Left lung (tissue), 10 donors: ENCODE results near the gene HDX. TPM values are rescaled to one million over a fixed set of nuclear protein-coding genes. Genes with fewer than 3 reads are reported as not detected.

Experiments used
- ATAC-seq: fragments of 200-7000 bp; cut with Tn5 transposase; one replicate; pipeline ENCODE4 v1.9.1; 2020; ENCODE audit warnings: moderate library complexity
- DNase-seq, 4 donors: peaks; one replicate each; pipeline ENCODE4 v3.0.0-alpha.2; 2013 to 2020
- H3K27ac ChIP-seq, 2 donors: fragments of 200-600 bp; sonication (generic) in 1 of 2; one replicate each; pipeline versions ENCODE4 v1.5.0 to v1.8.0; 2020 to 2021
- H3K27me3 ChIP-seq, 2 donors: fragments of 200-600 bp; sonication (generic) in 1 of 2; one replicate each; pipeline versions ENCODE4 v1.5.0 to v1.8.0; 2020 to 2021
- H3K36me3 ChIP-seq, 2 donors: fragments of 200-600 bp; sonication (generic) in 1 of 2; one replicate each; pipeline versions ENCODE4 v1.5.0 to v1.8.0; 2020 to 2021
- H3K4me1 ChIP-seq, 2 donors: fragments of 200-600 bp; one replicate each; pipeline ENCODE4 v1.8.0; 2021
- H3K4me3 ChIP-seq, 2 donors: fragments of 200-600 bp; sonication (generic) in 1 of 2; one replicate each; pipeline versions ENCODE4 v1.5.0 to v1.8.0; 2020 to 2021; ENCODE audit warnings: mild to moderate bottlenecking in 1 of 2
- H3K9me3 ChIP-seq, 2 donors: fragments of 200-600 bp; sonication (generic) in 1 of 2; one replicate each; pipeline versions ENCODE4 v1.5.0 to v1.8.0; 2020 to 2021
- CTCF ChIP-seq, 2 donors: fragments of 200-600 bp; sonication (generic) in 1 of 2; IDR thresholded peaks; one replicate each; pipeline versions ENCODE4 v1.5.0 to v1.8.0; 2021; ENCODE audit warnings: antibody characterized with exemption in 2 of 2
- intact Hi-C, 2 donors: fragments of 100-400 bp; cut with DNase I; formaldehyde crosslinking; loops; one replicate each; pipeline versions ENCODE4 v1.11.2 to v1.14.2; 2022
- polyA plus RNA-seq, 6 donors: library from polyadenylated mRNA; unstranded; fragments of 120-200 nt; gene quantifications; one replicate each; pipeline ENCODE4 v1.2.1, GENCODE V29; 2013; ENCODE audit not compliant: insufficient read length in 6 of 6
- total RNA-seq, 2 donors: library from RNA; stranded (reverse); fragmentation: NEBNext Ultra II Directional; extraction: Animal tissue kit (Norgen Biotek cat#: 25700); gene quantifications; one replicate each; pipeline ENCODE4 v1.2.1, GENCODE V29; 2021
- donor health status: DM: no; HTN: yes; CAD: no.
- donor health status: DM: no; HTN: no; CAD: no.

Gene HDX
- total and polyA plus RNA-seq, 8 donors, result 4.4 to 7.7 (median 6.6) TPM

DNA sequence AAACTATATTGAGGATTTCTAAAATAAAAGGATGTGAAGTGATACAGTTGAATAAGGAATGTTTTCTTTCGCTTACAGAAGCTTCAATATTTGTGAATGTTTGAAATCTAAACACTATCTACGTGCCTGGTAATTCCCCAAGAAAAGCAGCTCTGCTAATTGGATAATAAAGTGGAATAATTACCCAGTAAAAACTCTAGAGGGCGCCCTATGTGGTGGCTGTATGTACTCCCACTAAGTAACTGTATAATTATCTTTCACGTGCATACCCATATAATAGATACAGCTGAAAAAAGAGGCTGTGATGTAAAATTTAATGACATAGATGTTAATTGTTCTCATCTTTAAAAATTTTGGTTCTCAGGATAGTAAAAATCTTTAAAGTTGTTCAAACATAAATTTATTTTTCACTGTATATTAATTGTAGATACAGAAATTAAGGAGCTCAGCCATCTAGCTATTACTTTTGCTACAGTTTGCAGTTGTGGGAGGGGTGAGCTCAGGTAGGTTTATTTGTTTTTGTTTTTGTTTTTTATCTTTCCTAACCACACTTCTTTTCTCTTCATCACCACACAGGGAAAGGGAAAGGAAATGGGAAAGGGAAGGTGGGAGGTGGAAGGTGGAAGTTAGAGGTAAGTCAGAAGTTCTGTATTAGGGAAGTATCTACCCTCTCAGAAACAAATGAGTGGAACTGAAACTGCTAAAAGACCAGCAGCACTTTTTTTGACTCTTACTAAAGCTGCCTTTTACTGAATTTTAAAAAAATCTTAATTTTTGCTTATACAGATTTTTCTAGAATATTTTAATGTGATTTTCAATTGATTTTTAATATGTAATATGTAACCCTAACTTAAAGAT is 162.5 kb downstream of the HDX start:
- H3K27me3 ChIP-seq, result no peaks in the 10 kb centered on the region
- H3K4me1 ChIP-seq, result no peaks in the 10 kb centered on the region
- intact Hi-C loops, result no loop called here
- ATAC-seq (peak; percentile 71), DNase-seq (no peak)
- TF ChIP-seq CTCF (IDR thresholded peaks at IDR 0.05), result peak in 1 of 2 donors; percentile 53
- H3K9me3 ChIP-seq, result no peaks in the 10 kb centered on the region
- H3K36me3 ChIP-seq, result no peaks in the 10 kb centered on the region
- H3K4me3 ChIP-seq, result no peak overlapping the region
- no peak overlapping the region for H3K27ac ChIP-seq

DNA sequence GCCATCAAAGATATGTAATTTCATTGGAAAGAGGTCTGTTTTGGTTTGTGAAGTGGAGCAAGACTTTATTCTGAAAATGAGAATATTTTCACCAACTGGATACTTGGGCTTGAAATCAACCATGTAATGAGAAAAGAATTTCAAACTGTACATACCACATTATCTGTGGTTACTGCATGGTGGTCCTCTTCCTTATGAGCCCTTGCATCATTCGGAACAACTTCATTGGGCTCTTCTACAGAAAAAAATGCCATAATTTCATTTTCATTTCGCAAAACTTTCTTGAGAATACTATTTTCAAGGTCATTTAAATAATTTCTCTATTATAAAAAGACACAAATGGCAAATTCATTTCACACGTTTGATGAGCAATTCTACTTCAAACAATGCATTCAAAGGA is 165.6 kb downstream of the HDX start:
- H3K4me3 ChIP-seq, result no peak overlapping the region
- H3K36me3 ChIP-seq, result no peaks in the 10 kb centered on the region
- ATAC-seq (no peak), DNase-seq (no peak)
- H3K9me3 ChIP-seq, result no peaks in the 10 kb centered on the region
- no peak overlapping the region for H3K27ac ChIP-seq
- intact Hi-C loops, result no loop called here
- no peaks in the 10 kb centered on the region for H3K4me1 ChIP-seq
- no peak for TF ChIP-seq CTCF (IDR thresholded peaks at IDR 0.05)
- H3K27me3 ChIP-seq, result no peaks in the 10 kb centered on the region

DNA sequence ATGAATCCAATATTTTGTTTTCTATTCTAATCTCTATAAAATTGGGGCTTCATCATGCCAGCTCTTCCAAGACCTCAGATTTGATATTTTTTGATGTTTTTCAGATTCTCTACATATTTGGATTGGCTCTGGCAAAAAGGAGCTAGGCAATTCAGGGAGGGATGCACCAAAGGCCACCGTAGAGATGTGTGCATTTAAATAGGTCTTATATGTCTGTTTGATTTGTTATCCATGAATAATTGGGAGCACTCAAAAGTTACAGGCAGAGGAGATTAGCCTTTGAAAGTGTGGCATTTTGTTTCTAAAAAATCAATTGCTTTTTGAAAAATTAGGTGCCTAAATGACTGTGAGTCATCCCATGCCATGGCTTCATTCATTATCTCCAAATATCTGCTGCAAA is 167.1 kb downstream of the HDX start:
- H3K9me3 ChIP-seq, result no peaks in the 10 kb centered on the region
- H3K36me3 ChIP-seq, result no peaks in the 10 kb centered on the region
- no peak overlapping the region for H3K27ac ChIP-seq
- ATAC-seq (no peak), DNase-seq (no peak)
- H3K4me3 ChIP-seq, result no peak overlapping the region
- H3K27me3 ChIP-seq, result no peaks in the 10 kb centered on the region
- H3K4me1 ChIP-seq, result no peaks in the 10 kb centered on the region
- TF ChIP-seq CTCF (IDR thresholded peaks at IDR 0.05), result no peak
- intact Hi-C loops, result no loop called here

GRCh38 chrX:84322083-84322827 is 180.0 kb downstream of the HDX start:
- ATAC-seq, result no peak
- no peaks in the 10 kb centered on the region for H3K27me3 ChIP-seq

More at GRCh38 chrX:84322083-84322827, 180.0 kb downstream of the HDX start:
- H3K4me1 ChIP-seq, result no peaks in the 10 kb centered on the region
- H3K4me3 ChIP-seq, result no peak overlapping the region
- TF ChIP-seq CTCF (IDR thresholded peaks at IDR 0.05), result no peak
- no peaks in the 10 kb centered on the region for H3K9me3 ChIP-seq
- intact Hi-C loops, result no loop called here
- H3K36me3 ChIP-seq, result no peaks in the 10 kb centered on the region
- no peak for DNase-seq
- no peak overlapping the region for H3K27ac ChIP-seq
